ENCODE measurements around the gene E2F1.

Gene E2F1

GRCh38 chr20:33670715-33671499 lies 15.3 kb downstream of the E2F1 start:
- DNase-seq, result no peak

- DNase-seq, result no peak
Observed at GRCh38 chr20:33669873-33670640, 16.1 kb downstream of the E2F1 start.

GRCh38 chr20:33669224-33669623 lies 17.0 kb downstream of the E2F1 start:
- DNase-seq, result no peak

- DNase-seq, result no peak
Observed at GRCh38 chr20:33668466-33669155, 17.6 kb downstream of the E2F1 start.

GRCh38 chr20:33667676-33668465 lies 18.3 kb downstream of the E2F1 start:
- peak; percentile 83 for DNase-seq

GRCh38 chr20:33667245-33667675 lies 18.9 kb downstream of the E2F1 start:
- no peak for DNase-seq

GRCh38 chr20:33666293-33667244 lies 19.6 kb downstream of the E2F1 start, which contains the start of gene ACTL10:
TSS of gene ACTL10 (plus strand) at chr20:33666943. CDS start at chr20:33667498, 555 bp downstream.
- DNase-seq, result peak; percentile 98

- no peak for DNase-seq
Observed at GRCh38 chr20:33664762-33665144, 21.4 kb downstream of the E2F1 start.

GRCh38 chr20:33664085-33664761 lies 22.0 kb downstream of the E2F1 start:
- DNase-seq, result no peak

GRCh38 chr20:33663161-33664084 lies 22.8 kb downstream of the E2F1 start:
- peak; percentile 86 for DNase-seq

- DNase-seq, result no peak
Observed at GRCh38 chr20:33662172-33662571, 24.0 kb downstream of the E2F1 start, which contains the start of gene C20orf144. TSS of gene C20orf144 (plus strand) at chr20:33662327. CDS start at chr20:33662346, 19 bp downstream.

- DNase-seq, result no peak
Observed at GRCh38 chr20:33660685-33661058, 25.5 kb downstream of the E2F1 start.

GRCh38 chr20:33660035-33660684 lies 26.0 kb downstream of the E2F1 start:
- DNase-seq, result no peak

- no peak for DNase-seq
Observed at GRCh38 chr20:33659341-33660034, 26.7 kb downstream of the E2F1 start.

- no peak for DNase-seq
Observed at GRCh38 chr20:33658929-33659328, 27.3 kb downstream of the E2F1 start.

GRCh38 chr20:33658510-33658909 lies 27.7 kb downstream of the E2F1 start:
- DNase-seq, result no peak

- no peak for DNase-seq
Observed at GRCh38 chr20:33657704-33658095, 28.5 kb downstream of the E2F1 start.
